Stimulated activated CD4-positive, alpha-beta T cell treated with anti-CD3 and anti-CD28 coated beads, Interleukin-1b, Interleukin-23, amount 100 ng/mL, for 4 hours (primary cell): ENCODE data around the gene SLC1A1.
"Not testable (repeated sequence)": the region's sequence is repeated elsewhere in the genome, so short reads cannot be mapped to it uniquely, and the experiment has no call there.

Experiments used
- DNase-seq, 2 donors: peaks; one replicate each; pipeline ENCODE4 v3.0.0-alpha.2; 2020; ENCODE audit warnings: low read depth in 2 of 2

SLC1A1 gene

DNA sequence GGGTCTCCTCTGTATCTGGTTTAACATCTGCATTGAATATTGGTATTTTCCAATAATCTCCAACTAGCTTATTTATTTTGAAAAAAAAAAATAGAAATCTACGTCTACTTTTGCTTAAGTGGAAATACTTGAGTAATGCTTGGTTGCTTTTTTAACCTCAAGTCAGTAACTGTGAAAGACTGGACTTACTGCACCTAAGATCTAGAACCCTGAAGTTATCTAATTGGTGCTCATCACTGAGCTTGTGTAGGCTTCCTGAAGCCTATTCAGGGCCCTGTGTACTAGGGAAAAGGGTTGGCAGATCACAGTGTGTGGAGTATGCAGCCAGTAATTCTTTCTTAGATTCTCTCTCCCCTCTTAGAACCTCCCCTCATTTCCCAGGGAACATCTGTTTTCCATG, 16.2 kb downstream of the SLC1A1 start:
- no peak for DNase-seq

DNA sequence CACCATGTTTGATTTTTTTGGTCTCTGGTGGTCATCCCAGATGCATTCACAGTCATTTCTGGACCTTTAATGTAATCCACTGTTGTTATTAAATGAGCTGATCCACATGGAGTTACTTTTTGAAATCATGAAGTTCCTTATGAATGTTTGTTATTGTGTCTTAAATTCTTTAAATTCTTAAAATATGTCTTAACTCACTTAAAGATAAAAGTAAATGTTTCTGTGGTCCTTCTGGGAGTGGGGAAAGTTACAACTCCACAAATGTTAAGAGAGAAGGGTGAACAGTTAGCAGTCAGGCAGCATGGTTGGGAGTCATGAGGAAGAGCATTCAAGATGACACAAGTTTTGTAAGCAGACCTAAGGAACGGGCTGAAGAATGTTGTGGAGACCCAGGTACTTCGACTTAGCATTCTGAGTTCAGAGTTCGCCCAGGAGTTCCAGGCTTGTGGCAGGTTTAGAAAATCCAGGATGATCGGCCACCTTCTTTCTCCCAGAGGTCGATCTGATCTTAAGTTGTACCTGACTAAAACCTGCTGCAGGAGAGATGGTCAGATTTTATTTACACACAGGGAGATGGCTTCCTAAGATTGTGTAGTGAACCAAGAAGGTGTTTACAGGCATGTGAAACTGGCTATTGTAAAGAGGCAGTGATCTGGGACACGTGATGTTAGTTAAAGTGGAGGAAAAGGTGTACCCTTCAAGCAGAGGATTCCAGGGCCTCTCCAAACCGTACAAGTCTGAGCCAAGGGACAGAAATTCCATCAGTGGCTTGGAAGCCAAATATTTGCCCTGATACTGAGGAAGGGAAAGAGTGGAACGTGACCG, 17.2 kb downstream of the SLC1A1 start:
- DNase-seq: no peak

DNA sequence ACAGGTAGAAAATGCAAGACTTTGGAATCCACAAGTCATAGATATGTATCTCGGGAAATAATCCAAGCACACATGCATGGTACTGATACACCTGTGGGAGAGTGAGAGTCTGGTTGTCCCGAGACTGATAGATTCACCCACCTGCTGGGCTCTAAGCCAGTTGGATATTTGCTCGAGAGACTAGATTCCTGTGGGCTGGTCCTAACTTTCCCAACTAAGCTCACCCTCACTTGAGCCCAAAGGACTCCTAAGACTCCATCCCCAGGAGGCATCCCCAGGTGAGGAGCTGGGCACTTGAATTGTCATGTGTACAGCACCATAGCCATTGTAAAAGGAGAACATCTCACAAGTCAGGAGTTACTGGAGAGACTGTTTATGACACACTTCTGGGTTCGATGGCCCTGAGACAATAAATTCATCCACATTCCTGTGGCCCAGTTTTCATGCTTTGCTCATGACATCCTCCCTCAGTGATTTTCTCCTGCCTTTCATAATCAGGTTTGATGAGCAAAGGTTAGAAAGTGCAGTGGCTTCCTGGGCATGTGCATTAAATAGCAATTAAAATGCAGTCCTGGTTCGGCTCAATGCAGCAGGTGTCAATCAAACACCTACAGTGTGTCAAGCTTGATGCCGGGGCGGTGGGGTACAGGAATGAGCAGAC, 18.1 kb downstream of the SLC1A1 start:
- no peak for DNase-seq

- DNase-seq: no peak
Observed at GRCh38 chr9:4508907-4509589, 18.8 kb downstream of the SLC1A1 start.

DNA sequence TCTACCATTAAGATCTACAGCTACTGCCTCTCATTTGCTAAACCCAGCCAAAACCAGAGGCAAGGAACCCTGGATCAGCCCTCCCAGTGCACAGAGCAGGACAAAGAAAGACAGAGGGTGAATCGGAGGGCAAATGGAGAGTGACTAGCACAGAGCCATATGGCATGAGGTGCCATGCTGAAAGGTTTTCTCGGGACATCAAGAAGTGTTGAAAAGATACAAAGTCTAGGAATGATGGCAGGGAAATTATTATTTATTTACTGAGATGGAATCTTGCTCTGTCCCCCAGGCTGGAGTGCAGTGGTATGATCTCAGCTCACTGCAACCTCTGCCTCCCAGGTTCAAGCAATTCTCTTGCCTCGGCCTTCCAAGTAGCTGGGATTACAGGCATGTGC, 19.3 kb downstream of the SLC1A1 start:
- no peak for DNase-seq

- no peak for DNase-seq
Observed at GRCh38 chr9:4510546-4511322, 20.5 kb downstream of the SLC1A1 start.

- DNase-seq: no peak
Observed at GRCh38 chr9:4514252-4515128, 24.2 kb downstream of the SLC1A1 start.

- DNase-seq: no peak
Observed at GRCh38 chr9:4515958-4516375, 25.7 kb downstream of the SLC1A1 start.

- DNase-seq: no peak
Observed at GRCh38 chr9:4517274-4517673, 27.0 kb downstream of the SLC1A1 start.

DNA sequence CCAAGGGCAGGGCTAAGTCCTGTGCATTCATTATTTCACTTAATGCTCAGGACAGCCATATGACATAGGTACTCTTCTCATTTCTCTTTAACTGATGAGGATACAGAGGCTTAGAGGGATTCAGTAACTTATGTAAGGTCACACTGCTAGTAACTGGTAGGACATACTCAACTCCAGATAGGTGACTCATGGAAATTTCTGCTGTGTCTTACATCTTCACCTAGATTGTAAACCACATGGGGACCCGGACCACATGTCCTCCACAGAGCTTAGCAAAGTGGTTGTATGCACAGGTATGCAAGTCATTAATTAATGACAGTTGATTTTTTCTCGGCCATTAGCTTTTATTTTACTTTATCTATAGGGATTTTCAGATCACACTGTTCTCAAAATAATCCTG, 29.3 kb downstream of the SLC1A1 start:
- no peak for DNase-seq

GRCh38 chr9:4520055-4520454, 29.8 kb downstream of the SLC1A1 start:
- DNase-seq: no peak

- no peak for DNase-seq
Observed at GRCh38 chr9:4530375-4530774, 40.1 kb downstream of the SLC1A1 start.

GRCh38 chr9:4530831-4531230, 40.6 kb downstream of the SLC1A1 start:
- not testable (repeated sequence) for DNase-seq

DNA sequence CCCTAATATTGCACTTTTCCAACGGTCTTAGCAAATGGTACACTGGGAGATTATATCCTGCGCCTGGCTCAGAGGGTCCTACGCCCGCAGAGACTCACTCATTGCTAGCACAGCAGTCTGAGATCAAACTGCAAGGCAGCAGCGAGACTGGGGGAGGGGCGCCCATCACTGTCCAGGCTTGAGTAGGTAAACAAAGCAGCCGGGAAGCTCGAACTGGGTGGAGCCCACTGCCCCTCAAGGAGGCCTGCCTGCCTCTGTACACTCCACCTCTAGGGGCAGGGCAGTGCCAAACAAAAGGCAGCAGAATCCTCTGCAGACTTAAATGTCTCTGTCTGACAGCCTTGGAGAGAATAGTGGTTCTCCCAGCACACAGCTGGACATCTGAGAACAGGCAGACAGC, 41.1 kb downstream of the SLC1A1 start:
- not testable (repeated sequence) for DNase-seq

GRCh38 chr9:4533881-4534280, 43.6 kb downstream of the SLC1A1 start:
- DNase-seq: not testable (repeated sequence)

- not testable (repeated sequence) for DNase-seq
Observed at GRCh38 chr9:4536196-4536595, 45.9 kb downstream of the SLC1A1 start.

- no peak for DNase-seq
Observed at GRCh38 chr9:4537581-4537980, 47.3 kb downstream of the SLC1A1 start.

DNA sequence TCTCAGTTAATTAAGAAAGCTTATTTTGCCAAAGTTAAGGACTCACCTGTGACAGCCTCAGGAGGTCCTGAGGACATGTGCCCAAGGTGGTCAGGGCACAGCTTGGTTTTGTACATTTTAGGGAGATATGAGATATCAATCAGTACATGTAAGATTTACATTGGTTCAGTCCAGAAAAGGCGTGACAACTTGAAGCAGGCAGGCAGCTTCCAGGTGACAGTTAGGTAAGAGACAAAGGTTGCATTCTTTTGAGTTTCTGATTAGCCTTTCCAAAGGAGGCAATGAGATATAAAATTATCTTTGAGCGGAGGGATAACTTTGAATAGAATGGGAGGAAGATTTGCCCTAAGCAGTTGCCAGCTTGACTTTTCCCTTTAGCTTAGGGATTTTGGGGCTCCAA, 47.8 kb downstream of the SLC1A1 start:
- DNase-seq: no peak

- DNase-seq: no peak
Observed at GRCh38 chr9:4538621-4539020, 48.4 kb downstream of the SLC1A1 start.

- no peak for DNase-seq
Observed at GRCh38 chr9:4540425-4540824, 50.2 kb downstream of the SLC1A1 start.

DNA sequence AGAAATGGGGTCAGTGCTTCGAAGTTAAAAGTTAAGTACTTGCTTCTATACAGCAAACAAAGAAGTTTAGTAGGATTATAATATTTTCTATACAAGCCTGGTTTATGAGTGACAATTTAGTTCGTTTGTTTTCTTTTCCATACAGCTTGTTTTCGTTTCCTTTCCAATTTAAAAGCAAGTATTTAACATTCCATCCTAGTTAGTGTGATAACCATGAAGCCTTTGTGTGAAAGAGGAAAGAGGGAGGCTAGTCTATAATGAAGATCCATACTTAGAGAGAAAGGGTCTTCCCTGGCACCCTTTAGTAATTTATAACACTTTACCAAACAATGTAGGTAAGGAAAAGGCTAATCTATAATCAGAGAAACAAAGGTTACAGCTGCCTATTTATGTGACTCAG, 51.0 kb downstream of the SLC1A1 start:
- DNase-seq: no peak
